ENCODE measurements around the gene BBS7. TPM values are rescaled to one million over a fixed set of nuclear protein-coding genes. Genes with fewer than 3 reads are reported as not detected.

Gene BBS7
- total and polyA plus RNA-seq, 2 donors (not counting 3 experiments of a cell fraction or from before 2014, with no cell fraction given): 20.0 to 21.7 TPM

- Histone ChIP-seq H3K4me1 (ENCODE audit: control insufficient read depth, extremely low read depth, insufficient read depth, low read length) (no peaks in the 10 kb centered on the region), H4K20me1 (replicated peaks; ENCODE audit: control insufficient read depth, extremely low read depth, insufficient read depth, low read length) (no peaks in the 10 kb centered on the region), H2AFZ (ENCODE audit: low read depth, low read length) (no peak overlapping the region), H3K27me3 (ENCODE audit: control insufficient read depth in 2 of 2, insufficient read depth in 2 of 2, low read length in 2 of 2) (no peaks in the 10 kb centered on the region), H3K4me3 (replicated peaks in 1 of 3; ENCODE audit: insufficient read depth in 1 of 3, low read depth in 1 of 3, low read length in 3 of 3) (no peak overlapping the region), H3K9me1 (replicated peaks; ENCODE audit: control insufficient read depth, extremely low read depth, insufficient read depth, low read length) (no peaks in the 10 kb centered on the region), H3K9me3 (replicated peaks; ENCODE audit: control insufficient read depth, insufficient read depth, low read length) (no peaks in the 10 kb centered on the region), H3K4me2 (ENCODE audit: insufficient read depth, low read length) (no peak overlapping the region), H3K9ac (replicated peaks; ENCODE audit: extremely low read depth, insufficient read depth, low read length) (no peak overlapping the region), H3K79me2 (ENCODE audit: control insufficient read depth, insufficient read depth, low read length) (no peaks in the 10 kb centered on the region), H3K27ac (ENCODE audit: insufficient read depth, low read depth, low read length) (no peak overlapping the region), H3K36me3 (ENCODE audit: control insufficient read depth in 2 of 2, extremely low read depth in 1 of 2, insufficient read depth in 2 of 2, low read length in 2 of 2) (no peaks in the 10 kb centered on the region)
- dilution Hi-C loops (cut with MboI; ENCODE audit: extremely low pct_ligation_motif_present, low sequenced_read_pairs): no loop called here
- DNase-seq (ENCODE audit: low read depth, low spot score) (no peak), FAIRE-seq (no peak)
- ChIA-PET CTCF (interaction anchor here (1.2 kb wide), 1 partner anchor 41 kb away, joined by 3 read pairs; the partner anchor contains the start of gene BBS7), POLR2A (no interaction called here)
- BruUV-seq (replicated peaks): no TSS peak
- intact Hi-C loops (cut with micrococcal nuclease): no loop called here
- no peak for TF ChIP-seq EZH2 (IDR thresholded peaks at IDR 0.05; ENCODE audit: borderline replicate concordance, low read depth, low read length, severe bottlenecking)
- no peak for TF ChIP-seq POLR2AphosphoS5 (IDR thresholded peaks at IDR 0.05; ENCODE audit: insufficient read depth, low read depth, low read length)
- no peak for TF ChIP-seq MAX (IDR thresholded peaks at IDR 0.05; ENCODE audit: insufficient read depth, insufficient read length)
Measured at GRCh38 chr4:121829511-121829910, 40.8 kb downstream of the BBS7 start.

DNA sequence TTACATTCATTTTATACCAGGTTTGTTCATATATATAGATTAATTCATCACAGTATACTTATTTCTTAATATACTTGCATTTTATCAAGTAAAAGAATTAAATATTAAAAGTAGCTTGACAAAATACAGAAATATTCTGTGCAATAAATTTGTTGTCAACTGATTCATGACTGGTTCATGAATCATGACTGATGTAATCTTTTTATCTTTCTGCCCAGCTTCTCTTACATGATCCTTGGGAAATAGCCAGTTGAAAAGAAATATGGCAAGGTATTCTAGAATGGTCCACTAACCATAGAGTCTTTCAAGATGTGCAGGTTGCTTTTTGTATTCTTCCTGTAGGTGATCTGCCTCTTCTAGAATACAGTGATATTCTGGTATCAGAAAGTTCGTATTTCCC, 42.4 kb downstream of the BBS7 start:
- peaks cover 8% of the 10 kb centered on the region for H3K79me2 ChIP-seq (ENCODE audit: control insufficient read depth, insufficient read depth, low read length)
- intact Hi-C loops (cut with micrococcal nuclease): no loop called here
- no peak overlapping the region for H2AFZ ChIP-seq (ENCODE audit: low read depth, low read length)
- BruUV-seq (replicated peaks): no TSS peak
- H3K36me3 ChIP-seq (ENCODE audit: control insufficient read depth in 2 of 2, extremely low read depth in 1 of 2, insufficient read depth in 2 of 2, low read length in 2 of 2): no peaks in the 10 kb centered on the region
- dilution Hi-C loops (cut with MboI; ENCODE audit: extremely low pct_ligation_motif_present, low sequenced_read_pairs): no loop called here
- no peaks in the 10 kb centered on the region for H3K27me3 ChIP-seq (ENCODE audit: control insufficient read depth in 2 of 2, insufficient read depth in 2 of 2, low read length in 2 of 2)
- DNase-seq (ENCODE audit: low read depth, low spot score): no peak
- no peaks in the 10 kb centered on the region for H3K9me3 ChIP-seq (replicated peaks; ENCODE audit: control insufficient read depth, insufficient read depth, low read length)
- H3K9ac ChIP-seq (replicated peaks; ENCODE audit: extremely low read depth, insufficient read depth, low read length): no peak overlapping the region
- CTCF ChIA-PET: interaction anchor here (1.3 to 1.5 kb wide), 3 partner anchors 8 to 365 kb away, joined by 4 to 8 read pairs (median 4); no protein-coding TSS in a partner anchor
- H3K4me1 ChIP-seq (ENCODE audit: control insufficient read depth, extremely low read depth, insufficient read depth, low read length): no peaks in the 10 kb centered on the region
- H3K4me3 ChIP-seq (replicated peaks in 1 of 3; ENCODE audit: insufficient read depth in 1 of 3, low read depth in 1 of 3, low read length in 3 of 3): no peak overlapping the region
- POLR2A ChIA-PET: no interaction called here
- no peak overlapping the region for H3K4me2 ChIP-seq (ENCODE audit: insufficient read depth, low read length)
- FAIRE-seq: no peak
- no peaks in the 10 kb centered on the region for H4K20me1 ChIP-seq (replicated peaks; ENCODE audit: control insufficient read depth, extremely low read depth, insufficient read depth, low read length)
- H3K27ac ChIP-seq (ENCODE audit: insufficient read depth, low read depth, low read length): no peak overlapping the region
- TF ChIP-seq POLR2A (IDR thresholded peaks at IDR 0.05; ENCODE audit: low read depth, low read length) (no peak), GATA2 (IDR thresholded peaks at IDR 0.05; ENCODE audit: insufficient read depth, insufficient read length, low read depth, low read length) (peak; percentile 67), FOS (IDR thresholded peaks at IDR 0.05; ENCODE audit: borderline replicate concordance, insufficient read depth, low read length) (peak; percentile 66), MAX (IDR thresholded peaks at IDR 0.05; ENCODE audit: insufficient read depth, insufficient read length) (no peak), CTCF (IDR thresholded peaks at IDR 0.05; ENCODE audit: extremely low read depth in 1 of 2, insufficient read depth in 1 of 2, low read depth in 1 of 2, low read length in 2 of 2) (no peak)
- no peaks in the 10 kb centered on the region for H3K9me1 ChIP-seq (replicated peaks; ENCODE audit: control insufficient read depth, extremely low read depth, insufficient read depth, low read length)
